IMR-90 (cell line): ENCODE measurements around the gene THADA. TPM values are rescaled to one million over a fixed set of nuclear protein-coding genes. Genes with fewer than 3 reads are reported as not detected.

ENCODE experiments used
- ATAC-seq: fragments of 200-7000 bp; cut with Tn5 transposase; 2 replicates; pipeline ENCODE4 v1.9.1; 2020; ENCODE audit warnings: low read depth, mild to moderate bottlenecking, moderate library complexity
- BruUV-seq: library from RNA; stranded (reverse); fragments of 400-500 nt; replicated peaks from 2 replicates; lab custom pipeline; 2021; lab: Mats Ljungman, UMichigan
- CTCF ChIA-PET: fragments of 300-600 bp; formaldehyde crosslinking; extraction: SDS; loops from one replicate; lab custom pipeline; 2021; ENCODE audit warnings: antibody characterized with exemption; lab: Yijun Ruan, JAX
- POLR2A ChIA-PET: fragments of 300-600 bp; sonication (Branson Sonifier 250); formaldehyde crosslinking; loops from one replicate; lab custom pipeline; 2022; ENCODE audit warnings: antibody characterized with exemption; ENCODE audit not compliant: unreplicated experiment; lab: Charles Lee
- DNase-seq: peaks from one replicate; pipeline ENCODE4 v3.0.0; 2013
- H2AFZ ChIP-seq: replicated peaks from 2 replicates; pipeline ENCODE3; 2013; ENCODE audit warnings: low read length, mild to moderate bottlenecking; ENCODE audit not compliant: poor library complexity
- H2AK5ac ChIP-seq: 2 replicates; pipeline ENCODE4 v1.6.1; 2013; ENCODE audit warnings: low read depth, low read length, inconsistent platforms
- H2AK9ac ChIP-seq: replicated peaks from 2 replicates; pipeline ENCODE3; 2013; ENCODE audit warnings: mild to moderate bottlenecking, low read depth, low read length, moderate library complexity; ENCODE audit not compliant: poor library complexity
- H2BK120ac ChIP-seq: 2 replicates; pipeline ENCODE4 v1.6.1; 2013; ENCODE audit warnings: low read depth, low read length, inconsistent platforms
- H2BK15ac ChIP-seq: 3 replicates; pipeline ENCODE4 v1.6.1; 2013; ENCODE audit warnings: low read depth, low read length, inconsistent platforms
- H2BK20ac ChIP-seq: 2 replicates; pipeline ENCODE4 v1.6.1; 2013; ENCODE audit warnings: low read depth, mild to moderate bottlenecking, inconsistent platforms, low read length, moderate library complexity
- H2BK5ac ChIP-seq: 2 replicates; pipeline ENCODE4 v1.6.1; 2013; ENCODE audit warnings: mild to moderate bottlenecking, low read depth, low read length, inconsistent platforms; ENCODE audit not compliant: poor library complexity, severe bottlenecking
- H3K14ac ChIP-seq: replicated peaks from 2 replicates; pipeline ENCODE4 v1.6.1; 2013; ENCODE audit warnings: low read depth, low read length, inconsistent platforms
- H3K18ac ChIP-seq: 2 replicates; pipeline ENCODE4 v1.6.1; 2013; ENCODE audit warnings: low read depth, low read length, control low read depth
- H3K23ac ChIP-seq: 2 replicates; pipeline ENCODE4 v1.6.1; 2013; ENCODE audit warnings: low read depth, low read length, inconsistent platforms
- H3K27ac ChIP-seq: 2 replicates; pipeline ENCODE4 v1.5.1; 2013; ENCODE audit warnings: mild to moderate bottlenecking, control low read depth, low read length; ENCODE audit not compliant: insufficient read depth
- H3K27me3 ChIP-seq: 2 replicates; pipeline ENCODE4 v1.6.1; 2013; ENCODE audit warnings: low read length; ENCODE audit not compliant: control insufficient read depth, insufficient read depth
- H3K36me3 ChIP-seq: 2 replicates; pipeline ENCODE4 v1.6.1; 2013; ENCODE audit warnings: low read length, mixed read lengths; ENCODE audit not compliant: control insufficient read depth, insufficient read depth
- H3K4ac ChIP-seq: 2 replicates; pipeline ENCODE4 v1.6.1; 2013; ENCODE audit warnings: low read depth, low read length, inconsistent platforms
- H3K4me1 ChIP-seq: 2 replicates; pipeline ENCODE4 v1.6.1; 2013; ENCODE audit warnings: low read length, mixed read lengths; ENCODE audit not compliant: control insufficient read depth, insufficient read depth
- H3K4me2 ChIP-seq: 2 replicates; pipeline ENCODE4 v1.6.1; 2013; ENCODE audit warnings: low read depth, mild to moderate bottlenecking, control low read depth, low read length, moderate library complexity
- H3K4me3 ChIP-seq: 2 replicates; pipeline ENCODE4 v1.5.1; 2013; ENCODE audit warnings: low read depth, mild to moderate bottlenecking, control low read depth, low read length, moderate library complexity; ENCODE audit not compliant: insufficient read depth
- H3K56ac ChIP-seq: 2 replicates; pipeline ENCODE4 v1.6.1; 2013; ENCODE audit warnings: low read length, inconsistent platforms; ENCODE audit not compliant: insufficient read depth; ENCODE audit errors: extremely low read depth
- H3K79me1 ChIP-seq, 2 experiments: 2 replicates each; pipeline ENCODE4 v1.6.1; 2013; ENCODE audit warnings: low read length in 2 of 2, inconsistent platforms in 1 of 2, low read depth in 1 of 2
- H3K9ac ChIP-seq: 2 replicates; pipeline ENCODE4 v1.6.1; 2013; ENCODE audit warnings: low read depth, low read length, control low read depth
- H3K9me1 ChIP-seq: 2 replicates; pipeline ENCODE4 v1.6.1; 2013; ENCODE audit warnings: low read length, inconsistent platforms; ENCODE audit not compliant: insufficient read depth
- H3K9me3 ChIP-seq: 2 replicates; pipeline ENCODE4 v1.6.1; 2013; ENCODE audit warnings: low read length; ENCODE audit not compliant: control insufficient read depth, insufficient read depth
- H4K20me1 ChIP-seq: 2 replicates; pipeline ENCODE4 v1.6.1; 2013; ENCODE audit warnings: low read length, inconsistent platforms; ENCODE audit not compliant: insufficient read depth
- H4K5ac ChIP-seq: 2 replicates; pipeline ENCODE4 v1.6.1; 2013; ENCODE audit warnings: mild to moderate bottlenecking, low read depth, low read length, control low read depth
- H4K8ac ChIP-seq, 2 experiments: 2 replicates each; pipeline ENCODE4 v1.6.1; 2013; ENCODE audit warnings: low read depth in 2 of 2, low read length in 2 of 2, control low read depth in 1 of 2, inconsistent platforms in 1 of 2
- H4K91ac ChIP-seq: 2 replicates; pipeline ENCODE4 v1.6.1; 2013; ENCODE audit warnings: low read depth, low read length, inconsistent platforms; ENCODE audit not compliant: insufficient read depth
- BHLHE40 ChIP-seq: fragments of 150-350 bp; IDR thresholded peaks from 2 replicates; pipeline ENCODE4 v1.6.1; 2016; ENCODE audit warnings: mild to moderate bottlenecking, low read depth, low read length
- CEBPB ChIP-seq: IDR thresholded peaks from 2 replicates; pipeline ENCODE4 v1.6.1; 2012; ENCODE audit warnings: low read depth, low read length, improper control_type of control experiment
- CTCF ChIP-seq: conservative IDR thresholded peaks from 2 replicates; pipeline ENCODE4 v1.5.1; 2012; ENCODE audit warnings: mild to moderate bottlenecking, low read depth, low read length, improper control_type of control experiment
- ELK1 ChIP-seq: fragments of 150-350 bp; IDR thresholded peaks from 2 replicates; pipeline ENCODE4 v1.6.1; 2016; ENCODE audit warnings: low read depth, mild to moderate bottlenecking, low read length, moderate library complexity, borderline replicate concordance
- FOS ChIP-seq: fragments of 150-350 bp; IDR thresholded peaks from 2 replicates; pipeline ENCODE4 v1.6.1; 2016; ENCODE audit warnings: low read depth, low read length
- MAFK ChIP-seq: IDR thresholded peaks from 2 replicates; pipeline ENCODE4 v1.6.1; 2012; ENCODE audit warnings: low read depth, low read length, improper control_type of control experiment
- MAZ ChIP-seq: IDR thresholded peaks from 2 replicates; pipeline ENCODE4 v1.6.1; 2012; ENCODE audit warnings: low read depth, mild to moderate bottlenecking, low read length, improper control_type of control experiment, moderate library complexity, borderline replicate concordance
- MXI1 ChIP-seq: IDR thresholded peaks from 2 replicates; pipeline ENCODE4 v1.6.1; 2012; ENCODE audit warnings: low read depth, mild to moderate bottlenecking, low read length, moderate library complexity, borderline replicate concordance
- NFE2L2 ChIP-seq: fragments of 150-350 bp; IDR thresholded peaks from 2 replicates; pipeline ENCODE4 v1.6.1; 2016; ENCODE audit warnings: low read depth, mild to moderate bottlenecking, low read length
- POLR2A ChIP-seq: IDR thresholded peaks from 2 replicates; pipeline ENCODE4 v1.6.1; 2012; ENCODE audit warnings: mild to moderate bottlenecking, low read depth, low read length
- RAD21 ChIP-seq: IDR thresholded peaks from 2 replicates; pipeline ENCODE4 v1.6.1; 2012; ENCODE audit warnings: low read length, improper control_type of control experiment
- SMC3 ChIP-seq: fragments of 150-350 bp; IDR thresholded peaks from 2 replicates; pipeline ENCODE4 v1.6.1; 2016; ENCODE audit warnings: low read depth, mild to moderate bottlenecking, antibody characterized with exemption, low read length, moderate library complexity
- USF2 ChIP-seq: fragments of 150-350 bp; IDR thresholded peaks from 2 replicates; pipeline ENCODE4 v1.6.1; 2017; ENCODE audit warnings: mild to moderate bottlenecking, antibody characterized with exemption, low read length, low read depth
- WGBS, 2 experiments: methylation state at CpG; one replicate each; pipeline versions ENCODE4 v1.1.5 to v1.1.7; 2013; ENCODE audit warnings: missing lambda C conversion rate in 2 of 2; ENCODE audit not compliant: insufficient read length in 1 of 2; ENCODE audit errors: extremely low coverage in 2 of 2; 5-methylcytosine and 5-hydroxymethylcytosine counted together
- dilution Hi-C: fragments of 300-500 bp; cut with HindIII; formaldehyde crosslinking; loops from one replicate; pipeline ENCODE4 v1.14.3; 2018; ENCODE audit warnings: low sequenced_read_pairs; ENCODE audit not compliant: unreplicated experiment
- in situ Hi-C: fragments of 300-500 bp; cut with MboI; formaldehyde crosslinking; loops from 3 replicates; pipeline ENCODE4 v1.14.3; 2019; ENCODE audit warnings: low sequenced_read_pairs, inconsistent platforms, mixed read lengths
- intact Hi-C: fragments of 100-400 bp; cut with micrococcal nuclease; formaldehyde crosslinking; loops from 2 replicates; pipeline ENCODE4 v1.10.0; 2022
- polyA plus RNA-seq, 3 experiments: library from polyadenylated mRNA; depleted of rRNA; stranded (reverse); fragments of >200 nt; gene quantifications; 2 replicates each; pipeline ENCODE4 v1.2.3, GENCODE V29; 2012; ENCODE audit warnings: low replicate concordance in 1 of 3
- total RNA-seq: library from RNA; depleted of rRNA; stranded (reverse); fragments of >200 nt; gene quantifications from 2 replicates; pipeline ENCODE4 v1.2.3, GENCODE V29; 2012

THADA gene
- total and polyA plus RNA-seq, 2 of the 4 experiments (the other 2 are of a cell fraction), result 10.5 to 21.3 TPM

- peak; percentile 37 for TF ChIP-seq FOS
These were observed 76.1 kb downstream of the THADA start (continued) for GRCh38 chr2:43519643-43520221.

GRCh38 chr2:43518718-43519117, 77.1 kb downstream of the THADA start:
- Histone ChIP-seq H3K56ac (no peak overlapping the region), H3K4me3 (no peak overlapping the region), H4K20me1 (no peaks in the 10 kb centered on the region), H4K8ac (peak overlapping the region in 1 of 2 experiments; percentile 72; a peak in 1 of 4 replicates), H3K36me3 (no peaks in the 10 kb centered on the region), H3K79me1 (peaks cover 4 to 14% of the 10 kb centered on the region in 2 experiments; a peak in 3 of 4 replicates), H2AK9ac (no peak overlapping the region), H3K9ac (no peak overlapping the region), H4K91ac (peak overlapping the region; percentile 23; the same call in 1 of the 2 replicates), H3K27ac (peak overlapping the region; percentile 25; the same call in 1 of the 2 replicates), H3K9me3 (no peaks in the 10 kb centered on the region), H3K4me1 (peaks cover 8% of the 10 kb centered on the region), H3K4ac (peak overlapping the region; percentile 85), H2AFZ (no peak overlapping the region), H3K14ac (peak overlapping the region; percentile 90), H2AK5ac (peak overlapping the region; percentile 61; the same call in 1 of the 2 replicates), H2BK120ac (peak overlapping the region; percentile 92), H3K23ac (peak overlapping the region; percentile 28; the same call in 1 of the 2 replicates), H3K4me2 (no peak overlapping the region), H4K5ac (peak overlapping the region; percentile 31), H3K9me1 (peaks cover 6% of the 10 kb centered on the region), H3K27me3 (no peaks in the 10 kb centered on the region), H2BK5ac (peak overlapping the region; percentile 98), H2BK15ac (peak overlapping the region; percentile 67; the same call in 1 of the 3 replicates), H3K18ac (peak overlapping the region; percentile 94; the same call in 1 of the 2 replicates), H2BK20ac (peak overlapping the region; percentile 89)
- no peak for DNase-seq
- WGBS, 2 experiments, result no CpG with 5 or more reads among the region's 2 CpGs
- in situ Hi-C loops (no loop called here), intact Hi-C loops (no loop called here), dilution Hi-C loops (no loop called here)
- no peak for ATAC-seq
- no TSS peak for BruUV-seq
- CTCF ChIA-PET, result interaction anchor here (2.6 kb wide), 1 partner anchor 21 kb away, joined by 6 read pairs; no protein-coding TSS in a partner anchor
- POLR2A ChIA-PET, result no interaction called here
- TF ChIP-seq RAD21 (no peak), USF2 (no peak), ELK1 (no peak), SMC3 (no peak), POLR2A (no peak), FOS (no peak), NFE2L2 (no peak), CEBPB (no peak), MAZ (no peak), BHLHE40 (no peak), MAFK (no peak), CTCF (no peak), MXI1 (no peak)
